Kidney (tissue), 14 donors: Measurements from ENCODE around the gene TRIM47. TPM values are rescaled to one million over a fixed set of nuclear protein-coding genes. Genes with fewer than 3 reads are reported as not detected.

Experiments used
- DNase-seq, 5 donors: peaks; one replicate each; pipeline ENCODE4 v3.0.0-alpha.2; 2013 to 2020
- FAIRE-seq: peaks from 2 replicates; lab custom pipeline; 2012; peaks lifted over from hg19 to GRCh38; lab: Jason Lieb, UNC
- H3K27ac ChIP-seq, 2 donors: one replicate each; pipeline ENCODE4 v1.7.0; 2013; ENCODE audit warnings: low read depth in 2 of 2, low read length in 2 of 2, inconsistent platforms in 1 of 2
- H3K27me3 ChIP-seq: one replicate; pipeline ENCODE4 v1.7.1; 2013; ENCODE audit warnings: low read length, inconsistent platforms; ENCODE audit not compliant: control insufficient read depth, insufficient read depth
- H3K36me3 ChIP-seq, 3 donors: one replicate each; pipeline versions ENCODE4 v1.7.0 to v1.7.1; 2013; ENCODE audit warnings: low read length in 3 of 3, control low read depth in 1 of 3, inconsistent platforms in 1 of 3; ENCODE audit not compliant: insufficient read depth in 3 of 3, control insufficient read depth in 2 of 3
- H3K4me1 ChIP-seq, 3 donors: one replicate each; pipeline versions ENCODE4 v1.7.0 to v1.7.1; 2013; ENCODE audit warnings: low read length in 3 of 3, inconsistent platforms in 1 of 3, low read depth in 1 of 3; ENCODE audit not compliant: control insufficient read depth in 2 of 3, insufficient read depth in 2 of 3
- H3K4me3 ChIP-seq, 3 donors: one replicate each; pipeline versions ENCODE4 v1.7.0 to v1.8.1; 2013; ENCODE audit warnings: low read length in 3 of 3, control low read depth in 1 of 3, inconsistent platforms in 1 of 3
- H3K9ac ChIP-seq, 3 donors: one replicate each; pipeline versions ENCODE4 v1.7.0 to v1.7.1; 2013; ENCODE audit warnings: low read length in 3 of 3, control low read depth in 1 of 3, inconsistent platforms in 1 of 3
- H3K9me3 ChIP-seq, 3 donors: one replicate each; pipeline versions ENCODE4 v1.7.0 to v1.7.1; 2013; ENCODE audit warnings: low read length in 3 of 3, control low read depth in 1 of 3, inconsistent platforms in 1 of 3; ENCODE audit not compliant: control insufficient read depth in 2 of 3, insufficient read depth in 1 of 3
- intact Hi-C: fragments of 100-400 bp; cut with DNase I; formaldehyde crosslinking; loops from one replicate; pipeline ENCODE4 v1.11.1; 2022
- polyA plus RNA-seq: library from polyadenylated mRNA; stranded (reverse); fragments of 350-450 nt; fragmentation: Illumina TruSeq; extraction: RNeasy Lipid Tissue Mini Kit (QIAGEN cat#74804); gene quantifications from one replicate; pipeline ENCODE4 v1.2.3, GENCODE V29; 2014; ENCODE audit warnings: low read depth, low replicate concordance; ENCODE audit not compliant: insufficient read depth
- total RNA-seq: library from RNA; stranded (reverse); fragmentation: NEBNext Ultra II Directional; extraction: Animal tissue kit (Norgen Biotek cat#: 25700); gene quantifications from one replicate; pipeline ENCODE4 v1.2.1, GENCODE V29; 2021
- TF ChIP-seq, protein P1 (sequence below): IDR thresholded peaks from 3 replicates; pipeline ENCODE4 v1.5.1; 2012; ENCODE audit warnings: mild to moderate bottlenecking, moderate library complexity, borderline replicate concordance; ENCODE audit not compliant: insufficient read depth; ENCODE audit errors: extremely low read depth
- donor health status: control.
- donor health status: control.
- donor health status: control.
- donor health status: control.
- donor health status: control.
- donor health status: DM: yes; HTN: yes; CAD: no.
- donor health status: Normal renal cell carcinoma (clear cell type).

The TRIM47 gene
- total and polyA plus RNA-seq, 2 donors from 2014 or later: 95.0 to 118 TPM

DNA sequence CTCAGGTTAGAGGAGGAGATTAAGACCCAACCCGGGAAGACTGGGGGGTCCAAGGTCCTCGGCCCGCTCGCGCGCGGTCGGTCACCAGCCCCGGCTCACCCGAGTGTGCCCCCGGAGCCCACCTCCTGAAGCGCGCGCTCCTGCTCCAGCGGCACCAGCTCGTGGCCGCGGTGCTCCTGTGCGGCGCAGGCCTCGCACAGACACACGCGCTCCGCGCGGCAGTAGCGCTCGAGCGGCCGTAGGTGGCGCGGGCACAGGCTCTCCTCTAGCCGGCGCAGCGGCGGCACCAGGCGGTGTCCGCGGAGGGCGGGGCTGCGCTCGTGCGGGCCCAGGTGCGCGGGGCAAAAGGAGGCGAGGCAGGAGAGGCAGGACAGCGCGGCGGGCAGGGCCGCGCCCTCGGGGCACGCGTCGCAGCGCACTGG, 618 bp downstream of the TRIM47 start:
- peak overlapping the region in 2 of 3 donors; percentile 74 to 83 for H3K9ac ChIP-seq
- no peaks in the 10 kb centered on the region for H3K27me3 ChIP-seq
- intact Hi-C loops: no loop called here
- H3K9me3 ChIP-seq: no peaks in the 10 kb centered on the region
- DNase-seq (peak in 4 of 5 donors; percentile 70 to 92 (median 85)), FAIRE-seq (no peak)
- TF ChIP-seq, protein P1, sequence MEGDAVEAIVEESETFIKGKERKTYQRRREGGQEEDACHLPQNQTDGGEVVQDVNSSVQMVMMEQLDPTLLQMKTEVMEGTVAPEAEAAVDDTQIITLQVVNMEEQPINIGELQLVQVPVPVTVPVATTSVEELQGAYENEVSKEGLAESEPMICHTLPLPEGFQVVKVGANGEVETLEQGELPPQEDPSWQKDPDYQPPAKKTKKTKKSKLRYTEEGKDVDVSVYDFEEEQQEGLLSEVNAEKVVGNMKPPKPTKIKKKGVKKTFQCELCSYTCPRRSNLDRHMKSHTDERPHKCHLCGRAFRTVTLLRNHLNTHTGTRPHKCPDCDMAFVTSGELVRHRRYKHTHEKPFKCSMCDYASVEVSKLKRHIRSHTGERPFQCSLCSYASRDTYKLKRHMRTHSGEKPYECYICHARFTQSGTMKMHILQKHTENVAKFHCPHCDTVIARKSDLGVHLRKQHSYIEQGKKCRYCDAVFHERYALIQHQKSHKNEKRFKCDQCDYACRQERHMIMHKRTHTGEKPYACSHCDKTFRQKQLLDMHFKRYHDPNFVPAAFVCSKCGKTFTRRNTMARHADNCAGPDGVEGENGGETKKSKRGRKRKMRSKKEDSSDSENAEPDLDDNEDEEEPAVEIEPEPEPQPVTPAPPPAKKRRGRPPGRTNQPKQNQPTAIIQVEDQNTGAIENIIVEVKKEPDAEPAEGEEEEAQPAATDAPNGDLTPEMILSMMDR: peak; percentile 40
- H3K27ac ChIP-seq: peak overlapping the region; percentile 95 to 96
- peaks cover 0 to 30% (median 21%) of the 10 kb centered on the region in 3 donors for H3K4me1 ChIP-seq
- H3K4me3 ChIP-seq: peak overlapping the region; percentile 16 to 72 (median 66)
- H3K36me3 ChIP-seq: peaks cover 0 to 7% (median 0%) of the 10 kb centered on the region in 3 donors

DNA sequence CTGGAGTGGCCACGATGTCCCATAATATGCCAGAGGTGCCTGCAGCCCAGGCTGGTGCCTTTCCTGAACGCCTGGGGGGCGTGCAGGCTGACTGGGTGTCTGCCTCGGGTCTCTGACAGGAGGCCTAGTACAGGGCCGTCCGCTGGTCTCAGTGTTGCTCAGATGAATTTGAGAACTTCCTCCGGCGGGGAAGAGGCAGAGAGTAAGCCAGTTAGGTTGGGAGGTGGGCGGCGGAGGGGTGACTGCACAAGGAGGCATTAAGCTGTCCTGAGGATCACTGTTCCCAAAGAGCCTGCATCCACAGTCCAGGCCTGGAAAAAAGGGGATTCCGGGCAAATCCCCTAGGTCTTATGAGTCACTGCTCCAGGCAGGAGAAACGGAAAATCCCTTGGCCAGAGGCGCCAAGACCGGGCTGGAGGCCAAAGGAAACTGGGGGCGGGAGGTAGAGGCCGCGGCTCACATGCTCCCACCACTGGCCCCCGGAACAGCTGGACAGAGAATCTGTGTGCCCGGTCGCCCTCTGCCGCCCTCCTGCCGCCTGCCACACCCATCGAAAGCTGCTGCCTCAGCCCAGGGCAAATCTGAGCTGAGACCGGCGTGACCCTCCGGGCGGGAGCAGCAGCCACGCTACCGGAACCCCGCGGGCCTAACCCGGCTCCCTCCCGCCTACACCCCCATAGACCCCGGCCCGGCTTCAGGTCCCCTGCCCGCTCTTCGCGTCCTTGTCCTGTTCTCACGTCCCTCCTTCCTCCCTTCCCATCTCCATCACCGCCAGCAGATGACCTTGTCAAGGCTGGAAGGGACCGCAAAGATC, 1.2 kb downstream of the TRIM47 start:
- Histone ChIP-seq H3K27me3 (no peaks in the 10 kb centered on the region), H3K4me1 (peaks cover 0 to 36% (median 27%) of the 10 kb centered on the region in 3 donors)
- DNase-seq: peak; percentile 47 to 97 (median 78)

DNA sequence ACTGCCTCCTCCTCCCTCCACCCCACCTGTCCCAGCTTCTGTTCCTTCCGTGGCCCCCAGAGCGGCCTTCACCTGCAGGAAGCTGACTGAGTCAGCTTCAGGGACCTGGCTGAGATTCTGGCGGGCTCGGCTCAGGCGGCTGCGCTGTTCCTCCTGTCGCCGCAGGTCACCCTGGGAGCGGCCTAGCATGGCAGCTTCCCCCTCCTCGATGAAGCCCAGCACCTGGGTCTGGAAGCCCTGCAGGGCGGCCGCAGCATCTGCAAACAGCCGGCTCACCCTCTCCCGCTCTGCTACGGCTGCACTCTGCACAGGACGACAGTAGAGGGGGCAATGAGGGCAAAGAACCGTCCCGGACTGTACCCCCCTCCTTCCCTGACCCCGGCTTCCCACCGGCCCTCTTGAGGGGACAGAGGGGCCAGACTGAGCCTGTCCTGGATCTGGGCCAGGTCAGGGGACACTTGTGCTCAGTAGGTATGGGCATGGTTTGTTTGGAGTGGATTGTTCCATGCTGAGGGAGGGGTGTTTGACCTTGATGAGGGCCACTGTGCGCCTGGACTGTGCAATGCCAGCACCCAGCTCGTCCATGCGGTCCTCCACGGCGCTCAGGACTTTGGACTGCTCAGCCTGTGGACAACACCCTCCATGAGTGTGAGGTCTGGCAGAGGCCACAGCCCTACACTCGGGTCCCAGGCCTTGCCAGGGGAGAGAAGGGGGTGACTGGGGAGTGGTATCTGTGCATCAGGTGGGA, 2.0 kb downstream of the TRIM47 start:
- intact Hi-C loops: no loop called here
- H3K9me3 ChIP-seq: no peaks in the 10 kb centered on the region
- peak overlapping the region; percentile 95 to 96 for H3K27ac ChIP-seq
- TF ChIP-seq, protein P1: no peak
- H3K36me3 ChIP-seq: peaks cover 0 to 7% (median 0%) of the 10 kb centered on the region in 3 donors
- H3K4me3 ChIP-seq: peak overlapping the region in 2 of 3 donors; percentile 66 to 72
- no peaks in the 10 kb centered on the region for H3K27me3 ChIP-seq
- FAIRE-seq (no peak), DNase-seq (peak in 4 of 5 donors; percentile 45 to 78 (median 60))
- peak overlapping the region in 2 of 3 donors; percentile 56 to 83 for H3K9ac ChIP-seq
- H3K4me1 ChIP-seq: peaks cover 0 to 36% (median 27%) of the 10 kb centered on the region in 3 donors

More for the DNA sequence above, 1.2 kb downstream of the TRIM47 start:
- Histone ChIP-seq H3K36me3 (peaks cover 0 to 7% (median 0%) of the 10 kb centered on the region in 3 donors), H3K9me3 (no peaks in the 10 kb centered on the region), H3K27ac (peak overlapping the region; percentile 95 to 96), H3K9ac (peak overlapping the region in 2 of 3 donors; percentile 74 to 83), H3K4me3 (peak overlapping the region; percentile 16 to 72 (median 66))
- TF ChIP-seq, protein P1: peak; percentile 25
- intact Hi-C loops: no loop called here
- no peak for FAIRE-seq
